HepG2 (cell line): ENCODE results near the gene CCDC192. TPM values are rescaled to one million over a fixed set of nuclear protein-coding genes. Genes with fewer than 3 reads are reported as not detected.

Source experiments
- ATAC-seq: fragments of 200-7000 bp; cut with Tn5 transposase; 3 replicates; pipeline ENCODE4 v1.9.1; 2020; ENCODE audit warnings: mild to moderate bottlenecking, moderate library complexity
- BruUV-seq: library from RNA; stranded (reverse); fragments of 400-500 nt; replicated peaks from 2 replicates; lab custom pipeline; 2021; lab: Mats Ljungman, UMichigan
- CTCF ChIA-PET: fragments of 300-600 bp; formaldehyde crosslinking; extraction: SDS; loops from one replicate; lab custom pipeline; 2021; ENCODE audit warnings: low total read pairs, inconsistent platforms, low intra/inter-chr PET ratio; lab: Yijun Ruan, JAX
- POLR2A ChIA-PET: fragments of 350-600 bp; sonication (Branson Sonifier 250); formaldehyde crosslinking; loops from one replicate; lab custom pipeline; 2020; ENCODE audit warnings: antibody characterized with exemption, inconsistent platforms; lab: Yijun Ruan, JAX
- DNase-seq: peaks from one replicate; pipeline ENCODE4 v3.0.0-alpha.2; 2015; ENCODE audit warnings: low spot score
- FAIRE-seq: peaks from 3 replicates; lab custom pipeline; 2011; peaks lifted over from hg19 to GRCh38; lab: Jason Lieb, UNC
- H2AFZ ChIP-seq: one replicate; pipeline ENCODE4 v1.6.1; 2011; ENCODE audit warnings: low read length, inconsistent platforms
- H3K27ac ChIP-seq: fragments of 300-600 bp; 3 replicates; pipeline ENCODE4 v1.8.0; 2011; ENCODE audit warnings: mixed run types, mild to moderate bottlenecking, mixed read lengths, low read length, inconsistent platforms; ENCODE audit not compliant: insufficient read depth; ENCODE audit errors: extremely low read length
- H3K27me3 ChIP-seq, 2 experiments: fragments of 200-600 bp in 1 of 2; 2 replicates in 1 of 2; 3 replicates in 1 of 2; pipeline versions ENCODE4 v1.6.0 to v1.8.0; 2011; ENCODE audit warnings: low read length in 2 of 2, mild to moderate bottlenecking in 2 of 2, moderate library complexity in 2 of 2, inconsistent platforms in 1 of 2; ENCODE audit not compliant: insufficient read depth in 2 of 2, control insufficient read depth in 1 of 2
- H3K36me3 ChIP-seq, 2 experiments: fragments of 200-600 bp in 1 of 2; replicated peaks in 1 of 2; 2 replicates in 1 of 2; 3 replicates in 1 of 2; pipeline versions ENCODE4 v1.5.1 to v1.8.0; 2011; ENCODE audit warnings: low read length in 2 of 2, inconsistent platforms in 1 of 2; ENCODE audit not compliant: insufficient read depth in 2 of 2, control insufficient read depth in 1 of 2
- H3K4me1 ChIP-seq: 2 replicates; pipeline ENCODE4 v1.5.1; 2012; ENCODE audit warnings: low read length, inconsistent platforms; ENCODE audit not compliant: insufficient read depth
- H3K4me2 ChIP-seq: 2 replicates; pipeline ENCODE4 v1.6.0; 2011; ENCODE audit warnings: low read depth, low read length, inconsistent platforms
- H3K4me3 ChIP-seq, 3 experiments: fragments of 200-600 bp in 1 of 3; sonication (generic), shearing (Covaris generic) in 1 of 3; replicated peaks in 1 of 3; 2 replicates each; pipeline ENCODE4 v1.5.1; 2011 to 2016; ENCODE audit warnings: low read length in 3 of 3, inconsistent platforms in 2 of 3, low read depth in 2 of 3, mild to moderate bottlenecking in 2 of 3, control low read depth in 1 of 3, mixed read lengths in 1 of 3; ENCODE audit not compliant: insufficient read depth in 1 of 3
- H3K79me2 ChIP-seq: one replicate; pipeline ENCODE4 v1.6.1; 2011; ENCODE audit warnings: low read length, inconsistent platforms; ENCODE audit not compliant: insufficient read depth
- H3K9ac ChIP-seq: 2 replicates; pipeline ENCODE4 v1.6.0; 2011; ENCODE audit warnings: mild to moderate bottlenecking, low read depth, low read length, inconsistent platforms; ENCODE audit not compliant: insufficient read depth
- H3K9me3 ChIP-seq: 2 replicates; pipeline ENCODE4 v1.5.1; 2012; ENCODE audit warnings: mild to moderate bottlenecking, low read length
- H4K20me1 ChIP-seq: 2 replicates; pipeline ENCODE4 v1.6.0; 2011; ENCODE audit warnings: inconsistent platforms, mild to moderate bottlenecking, low read length, moderate library complexity; ENCODE audit not compliant: insufficient read depth
- AGO2 ChIP-seq: fragments of 200-400 bp; formaldehyde crosslinking; optimal IDR thresholded peaks from 2 replicates; pipeline ENCODE3; 2017; ENCODE audit warnings: mild to moderate bottlenecking, low read depth, low read length, moderate library complexity
- ELF4 ChIP-seq: sonication (generic); formaldehyde crosslinking; IDR thresholded peaks from 2 replicates; pipeline ENCODE4 v1.5.0; 2020; ENCODE audit warnings: missing genetic modification reagents, mild to moderate bottlenecking, moderate library complexity, borderline replicate concordance
- FUBP1 ChIP-seq: sonication (generic); formaldehyde crosslinking; IDR thresholded peaks from 2 replicates; pipeline ENCODE4 v1.5.1; 2020; ENCODE audit warnings: missing genetic modification reagents, mild to moderate bottlenecking, borderline replicate concordance
- HNRNPLL ChIP-seq: fragments of 200-400 bp; formaldehyde crosslinking; IDR thresholded peaks from 2 replicates; pipeline ENCODE4 v1.6.1; 2017; ENCODE audit warnings: mild to moderate bottlenecking, low read depth, low read length; ENCODE audit not compliant: poor library complexity, severe bottlenecking
- MTERF4 ChIP-seq: sonication (generic); formaldehyde crosslinking; IDR thresholded peaks from 2 replicates; pipeline ENCODE4 v1.8.0; 2023; ENCODE audit warnings: mild to moderate bottlenecking, missing genetic modification reagents
- NAIF1 ChIP-seq: sonication (generic); formaldehyde crosslinking; IDR thresholded peaks from 2 replicates; pipeline ENCODE4 v1.5.0; 2020; ENCODE audit warnings: mild to moderate bottlenecking, missing genetic modification reagents, borderline replicate concordance
- YY1 ChIP-seq: IDR thresholded peaks from 2 replicates; pipeline ENCODE4 v1.6.1; 2011; ENCODE audit warnings: low read length, low read depth, moderate library complexity, mild to moderate bottlenecking; ENCODE audit not compliant: insufficient read depth, insufficient replicate concordance
- ZNF326 ChIP-seq: sonication (generic); formaldehyde crosslinking; IDR thresholded peaks from 2 replicates; pipeline ENCODE4 v1.4.0; 2020; ENCODE audit warnings: missing genetic modification reagents, borderline replicate concordance
- ZNF558 ChIP-seq: sonication (generic); formaldehyde crosslinking; IDR thresholded peaks from 2 replicates; pipeline ENCODE4 v1.9.0; 2022; ENCODE audit warnings: mild to moderate bottlenecking, missing genetic modification reagents, borderline replicate concordance
- ZNF746 ChIP-seq: sonication (generic); formaldehyde crosslinking; IDR thresholded peaks from 2 replicates; pipeline ENCODE4 v1.8.0; 2022; ENCODE audit warnings: mild to moderate bottlenecking, missing genetic modification reagents
- ZNF776 ChIP-seq: sonication (generic); formaldehyde crosslinking; IDR thresholded peaks from 2 replicates; pipeline ENCODE4 v1.4.0; 2020; ENCODE audit warnings: mild to moderate bottlenecking, missing genetic modification reagents
- ZNF777 ChIP-seq: sonication (generic); formaldehyde crosslinking; IDR thresholded peaks from 2 replicates; pipeline ENCODE4 v1.4.0; 2020; ENCODE audit warnings: missing genetic modification reagents
- in situ Hi-C: cut with HindIII; loops from 2 replicates; pipeline ENCODE4 v1.10.0; 2017; ENCODE audit warnings: low pct_unique_long_range_greater_than_20kb; ENCODE audit not compliant: extremely low pct_ligation_motif_present
- intact Hi-C: fragments of 100-400 bp; cut with micrococcal nuclease; formaldehyde crosslinking; loops from one replicate; pipeline ENCODE4 v1.10.0; 2022; ENCODE audit not compliant: unreplicated experiment
- polyA plus RNA-seq, 8 experiments: library from polyadenylated mRNA; depleted of rRNA in 3 of 8; stranded (reverse) in 7 of 8; unstranded in 1 of 8; fragments of >200 nt; fragmentation: Illumina TruSeq in 4 of 8; extraction: Trizol in 4 of 8; gene quantifications; 2 replicates each; pipeline versions ENCODE4 v1.2.1 to v1.2.3, GENCODE V29; 2011 to 2016; ENCODE audit warnings: low read depth in 4 of 8, missing spikeins in 1 of 8, mixed read lengths in 1 of 8; ENCODE audit not compliant: insufficient read depth in 1 of 8
- total RNA-seq, 5 experiments: library from RNA; depleted of rRNA; stranded (reverse); fragments of >200 nt; fragmentation: Illumina TruSeq; extraction: Trizol; gene quantifications; 2 replicates each; pipeline ENCODE4 v1.2.3, GENCODE V29; 2016; ENCODE audit warnings: low read depth in 1 of 5

Gene CCDC192
- total and polyA plus RNA-seq, 2 of the 13 experiments (the other 11 are each of a cell fraction or from before 2014, with no cell fraction given), result not detected

DNA sequence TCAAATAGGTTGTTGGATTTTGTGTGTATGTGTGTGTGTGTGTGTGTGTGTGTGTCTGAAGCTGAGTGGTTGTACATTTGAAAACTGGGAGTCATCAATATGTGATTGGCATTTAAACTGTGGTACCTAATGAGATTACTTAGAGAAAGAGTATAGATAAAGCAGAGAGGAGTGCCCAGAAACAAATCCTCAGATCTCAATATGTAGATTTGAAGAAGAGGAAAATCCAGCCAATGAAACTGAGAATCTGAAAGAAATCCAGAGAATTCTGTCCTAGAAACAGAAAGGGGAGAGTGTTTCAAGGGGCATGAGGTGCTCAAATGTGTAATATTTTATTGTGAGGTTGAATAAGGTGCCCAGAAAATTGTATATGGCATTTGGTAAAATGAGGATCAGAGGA is 66.2 kb downstream of the CCDC192 start:
- no peak for ATAC-seq
- H4K20me1 ChIP-seq, result no peaks in the 10 kb centered on the region
- H3K4me1 ChIP-seq, result no peaks in the 10 kb centered on the region
- H3K27me3 ChIP-seq, result no peaks in the 10 kb centered on the region
- no peak for FAIRE-seq
- H3K79me2 ChIP-seq, result no peaks in the 10 kb centered on the region
- ChIA-PET POLR2A (no interaction called here), CTCF (no interaction called here)
- no peak overlapping the region for H3K9ac ChIP-seq
- H3K4me3 ChIP-seq, result no peak overlapping the region
- H3K27ac ChIP-seq, result no peak overlapping the region
- BruUV-seq, result no TSS peak
- H3K9me3 ChIP-seq, result no peaks in the 10 kb centered on the region
- TF ChIP-seq ZNF777 (CRISPR knock-in tag), result no peak
- no peak for TF ChIP-seq ZNF558 (CRISPR knock-in tag)
- TF ChIP-seq ZNF326 (CRISPR knock-in tag), result no peak
- no peak for TF ChIP-seq ELF4 (CRISPR knock-in tag)
- TF ChIP-seq ZNF776 (CRISPR knock-in tag), result no peak
- no peak for TF ChIP-seq AGO2
- no peak for TF ChIP-seq FUBP1 (CRISPR knock-in tag)
- no peak for TF ChIP-seq MTERF4 (CRISPR knock-in tag)
- no peak for TF ChIP-seq ZNF746
- no peak for TF ChIP-seq NAIF1 (CRISPR knock-in tag)
- no peak for TF ChIP-seq YY1
- TF ChIP-seq HNRNPLL, result no peak
- H3K36me3 ChIP-seq, result no peaks in the 10 kb centered on the region
- DNase-seq, result no peak
- no peak overlapping the region for H2AFZ ChIP-seq
- H3K4me2 ChIP-seq, result no peak overlapping the region
- in situ Hi-C loops (no loop called here), intact Hi-C loops (no loop called here)
